ENCODE results near the gene ZNF394.
"Not testable (repeated sequence)": the region's sequence is repeated elsewhere in the genome, so short reads cannot be mapped to it uniquely, and the experiment has no call there.

ZNF394 gene

DNA sequence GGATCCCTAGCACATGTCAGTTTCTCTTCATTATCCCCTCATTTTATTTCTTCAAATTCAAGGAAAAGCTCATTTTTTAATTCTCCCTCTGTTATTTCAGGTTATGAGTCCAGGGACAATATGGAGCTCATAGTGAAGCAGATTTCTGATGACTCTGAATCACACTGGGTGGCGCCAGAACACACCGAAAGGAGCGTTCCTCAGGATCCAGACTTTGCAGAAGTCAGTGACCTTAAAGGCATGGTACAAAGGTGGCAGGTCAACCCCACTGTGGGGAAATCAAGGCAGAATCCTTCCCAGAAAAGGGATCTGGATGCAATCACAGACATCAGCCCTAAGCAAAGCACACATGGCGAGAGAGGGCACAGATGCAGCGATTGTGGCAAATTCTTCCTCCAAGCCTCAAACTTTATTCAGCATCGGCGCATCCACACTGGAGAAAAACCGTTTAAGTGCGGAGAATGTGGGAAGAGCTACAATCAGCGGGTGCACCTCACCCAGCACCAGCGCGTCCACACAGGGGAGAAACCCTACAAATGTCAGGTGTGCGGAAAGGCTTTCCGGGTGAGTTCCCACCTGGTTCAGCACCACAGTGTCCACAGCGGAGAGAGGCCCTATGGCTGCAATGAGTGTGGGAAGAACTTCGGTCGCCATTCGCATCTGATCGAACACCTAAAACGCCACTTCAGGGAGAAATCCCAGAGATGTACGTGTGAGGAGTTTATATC is 25.8 kb upstream of the ZNF394 start:
- WGBS, 2 experiments (ENCODE audit: insufficient coverage in 2 of 2): 96 to 97% methylated on average over 20 to 21 of the region's 21 CpGs
- H3K4me1 ChIP-seq (ENCODE audit: control insufficient read depth, insufficient read depth, low read length, poor library complexity, severe bottlenecking): no peaks in the 10 kb centered on the region
- no peak overlapping the region for H3K4me3 ChIP-seq (ENCODE audit: extremely low read depth, insufficient read depth, low read length, poor library complexity, severe bottlenecking)
- peaks cover 23% of the 10 kb centered on the region for H3K9me3 ChIP-seq (ENCODE audit: control insufficient read depth, low read length)
- no peak overlapping the region for H3K27ac ChIP-seq (ENCODE audit: low read depth, low read length, severe bottlenecking)
- H3K36me3 ChIP-seq (ENCODE audit: control insufficient read depth, insufficient read depth, low read length): peaks cover 69% of the 10 kb centered on the region

GRCh38 chr7:99521399-99521798 is 21.3 kb upstream of the ZNF394 start:
- Histone ChIP-seq H3K27ac (ENCODE audit: low read depth, low read length, severe bottlenecking) (no peak overlapping the region), H3K4me3 (ENCODE audit: extremely low read depth, insufficient read depth, low read length, poor library complexity, severe bottlenecking) (no peak overlapping the region), H3K9me3 (ENCODE audit: control insufficient read depth, low read length) (no peaks in the 10 kb centered on the region), H3K4me1 (ENCODE audit: control insufficient read depth, insufficient read depth, low read length, poor library complexity, severe bottlenecking) (no peaks in the 10 kb centered on the region), H3K36me3 (ENCODE audit: control insufficient read depth, insufficient read depth, low read length) (peaks cover 53% of the 10 kb centered on the region)
- WGBS, 2 experiments (ENCODE audit: insufficient coverage in 2 of 2): 96 to 100% methylated on average over 2 of the region's 3 CpGs

GRCh38 chr7:99514050-99514449 is 14.0 kb upstream of the ZNF394 start:
- WGBS, 2 experiments (ENCODE audit: insufficient coverage in 2 of 2): 100% methylated on average over 1 of the region's 1 CpG; no CpG with 5 or more reads in 1 of the 2 experiments
- Histone ChIP-seq H3K4me3 (ENCODE audit: extremely low read depth, insufficient read depth, low read length, poor library complexity, severe bottlenecking) (no peak overlapping the region), H3K9me3 (ENCODE audit: control insufficient read depth, low read length) (no peaks in the 10 kb centered on the region), H3K4me1 (ENCODE audit: control insufficient read depth, insufficient read depth, low read length, poor library complexity, severe bottlenecking) (no peaks in the 10 kb centered on the region), H3K36me3 (ENCODE audit: control insufficient read depth, insufficient read depth, low read length) (peaks cover 62% of the 10 kb centered on the region), H3K27ac (ENCODE audit: low read depth, low read length, severe bottlenecking) (no peak overlapping the region)

GRCh38 chr7:99505324-99505662 is 5.2 kb upstream of the ZNF394 start:
- Histone ChIP-seq H3K27ac (ENCODE audit: low read depth, low read length, severe bottlenecking) (peak overlapping the region; percentile 75), H3K9me3 (ENCODE audit: control insufficient read depth, low read length) (no peaks in the 10 kb centered on the region), H3K4me3 (ENCODE audit: extremely low read depth, insufficient read depth, low read length, poor library complexity, severe bottlenecking) (peak overlapping the region; percentile 87), H3K36me3 (ENCODE audit: control insufficient read depth, insufficient read depth, low read length) (peaks cover 9% of the 10 kb centered on the region), H3K4me1 (ENCODE audit: control insufficient read depth, insufficient read depth, low read length, poor library complexity, severe bottlenecking) (peaks cover 17% of the 10 kb centered on the region)
- WGBS, 2 experiments (ENCODE audit: insufficient coverage in 2 of 2): 0 to 3% methylated on average over 6 to 7 of the region's 11 CpGs

- Histone ChIP-seq H3K9me3 (ENCODE audit: control insufficient read depth, low read length) (no peaks in the 10 kb centered on the region), H3K4me1 (ENCODE audit: control insufficient read depth, insufficient read depth, low read length, poor library complexity, severe bottlenecking) (peaks cover 17% of the 10 kb centered on the region), H3K4me3 (ENCODE audit: extremely low read depth, insufficient read depth, low read length, poor library complexity, severe bottlenecking) (peak within 1 kb of the TSS; percentile 87), H3K27ac (ENCODE audit: low read depth, low read length, severe bottlenecking) (peak within 1 kb of the TSS; percentile 75), H3K36me3 (ENCODE audit: control insufficient read depth, insufficient read depth, low read length) (peaks cover 6% of the 10 kb centered on the region)
- 0 to 1% methylated on average over 20 to 47 of the region's 53 CpGs for WGBS, 2 experiments (ENCODE audit: insufficient coverage in 2 of 2)
Measured at GRCh38 chr7:99504603-99505323, 4.7 kb upstream of the ZNF394 start, which contains the start of gene ZKSCAN5. ZKSCAN5 (plus strand) TSS chr7:99504662; CDS start chr7:99506045, 1,383 bp downstream.

DNA sequence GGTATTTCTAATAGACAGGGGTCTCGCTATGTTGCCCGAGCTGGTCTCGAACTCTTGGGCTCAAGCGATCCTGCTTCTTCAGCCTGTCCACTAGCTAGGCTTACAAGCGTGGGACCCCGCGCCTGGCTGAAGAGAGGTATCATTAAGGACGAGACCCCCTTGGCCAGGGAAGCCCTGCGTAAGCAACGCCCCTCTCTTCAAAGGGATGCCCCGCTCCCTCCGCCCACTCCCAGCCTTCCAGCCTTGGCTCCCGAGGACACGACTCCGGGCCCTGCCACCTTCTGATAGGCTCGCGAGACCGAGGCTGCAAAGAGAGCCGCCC is 4.2 kb upstream of the ZNF394 start:
- H3K9me3 ChIP-seq (ENCODE audit: control insufficient read depth, low read length): no peaks in the 10 kb centered on the region
- peak overlapping the region; percentile 75 for H3K27ac ChIP-seq (ENCODE audit: low read depth, low read length, severe bottlenecking)
- peak overlapping the region; percentile 87 for H3K4me3 ChIP-seq (ENCODE audit: extremely low read depth, insufficient read depth, low read length, poor library complexity, severe bottlenecking)
- peaks cover 17% of the 10 kb centered on the region for H3K4me1 ChIP-seq (ENCODE audit: control insufficient read depth, insufficient read depth, low read length, poor library complexity, severe bottlenecking)
- 16% methylated on average over 16 to 19 of the region's 19 CpGs for WGBS, 2 experiments (ENCODE audit: insufficient coverage in 2 of 2)
- H3K36me3 ChIP-seq (ENCODE audit: control insufficient read depth, insufficient read depth, low read length): peaks cover 6% of the 10 kb centered on the region

GRCh38 chr7:99501236-99501635 is 1.2 kb upstream of the ZNF394 start:
- H3K4me1 ChIP-seq (ENCODE audit: control insufficient read depth, insufficient read depth, low read length, poor library complexity, severe bottlenecking); H3K27ac ChIP-seq (ENCODE audit: low read depth, low read length, severe bottlenecking); H3K9me3 ChIP-seq (ENCODE audit: control insufficient read depth, low read length): not testable (repeated sequence)
- H3K36me3 ChIP-seq (ENCODE audit: control insufficient read depth, insufficient read depth, low read length): peaks cover 17% of the 10 kb centered on the region
- peak overlapping the region; percentile 98 for H3K4me3 ChIP-seq (ENCODE audit: extremely low read depth, insufficient read depth, low read length, poor library complexity, severe bottlenecking)
- 95 to 97% methylated on average over 12 of the region's 12 CpGs for WGBS, 2 experiments (ENCODE audit: insufficient coverage in 2 of 2)

DNA sequence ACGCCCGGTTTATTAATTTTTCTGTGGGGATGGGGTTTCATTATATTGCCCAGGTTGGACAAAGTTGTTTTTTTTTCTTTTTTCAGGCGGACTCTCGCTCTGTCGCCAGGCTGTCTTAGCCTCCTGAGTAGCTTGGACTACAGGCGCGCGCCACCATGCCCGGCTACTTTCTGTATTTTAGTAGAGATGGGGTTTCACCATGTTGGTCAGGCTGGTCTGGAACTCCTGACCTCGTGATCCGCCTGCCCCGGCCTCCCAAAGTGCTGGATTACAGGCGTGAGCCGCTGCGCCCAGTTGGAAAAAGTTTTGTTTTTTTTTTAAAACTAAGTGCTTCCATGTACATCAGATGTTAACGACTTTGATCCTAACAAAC is 542 bp upstream of the ZNF394 start:
- Histone ChIP-seq H3K9me3 (ENCODE audit: control insufficient read depth, low read length) (no peaks in the 10 kb centered on the region), H3K36me3 (ENCODE audit: control insufficient read depth, insufficient read depth, low read length) (peaks cover 23% of the 10 kb centered on the region), H3K4me3 (ENCODE audit: extremely low read depth, insufficient read depth, low read length, poor library complexity, severe bottlenecking) (peak overlapping the region; percentile 98), H3K4me1 (ENCODE audit: control insufficient read depth, insufficient read depth, low read length, poor library complexity, severe bottlenecking) (peaks cover 4% of the 10 kb centered on the region), H3K27ac (ENCODE audit: low read depth, low read length, severe bottlenecking) (no peak overlapping the region)
- 61 to 65% methylated on average over 9 to 12 of the region's 16 CpGs for WGBS, 2 experiments (ENCODE audit: insufficient coverage in 2 of 2)

DNA sequence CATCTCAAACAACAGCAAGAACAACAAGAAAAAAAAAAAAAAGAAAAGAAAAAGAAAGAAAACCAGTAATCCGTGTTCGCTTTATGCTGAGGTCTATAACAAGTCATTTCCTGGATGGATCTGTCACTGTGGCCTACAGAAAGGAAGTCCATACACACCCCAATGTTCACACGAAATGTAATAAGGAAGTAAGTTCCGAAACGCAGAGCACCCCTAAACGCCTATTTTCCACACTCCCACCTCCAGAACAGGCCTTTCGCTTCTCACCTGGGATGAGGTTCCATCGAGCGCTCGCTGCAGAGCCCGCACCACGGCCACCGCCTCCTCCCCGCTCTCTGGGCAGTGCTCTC is 735 bp downstream of the ZNF394 start:
- Histone ChIP-seq H3K4me1 (ENCODE audit: control insufficient read depth, insufficient read depth, low read length, poor library complexity, severe bottlenecking) (peaks cover 4% of the 10 kb centered on the region), H3K27ac (ENCODE audit: low read depth, low read length, severe bottlenecking) (peak overlapping the region; percentile 91), H3K36me3 (ENCODE audit: control insufficient read depth, insufficient read depth, low read length) (peaks cover 36% of the 10 kb centered on the region), H3K4me3 (ENCODE audit: extremely low read depth, insufficient read depth, low read length, poor library complexity, severe bottlenecking) (peak overlapping the region; percentile 98), H3K9me3 (ENCODE audit: control insufficient read depth, low read length) (peaks cover 2% of the 10 kb centered on the region)
- WGBS, 2 experiments (ENCODE audit: insufficient coverage in 2 of 2): 1 to 2% methylated on average over 9 to 11 of the region's 14 CpGs

DNA sequence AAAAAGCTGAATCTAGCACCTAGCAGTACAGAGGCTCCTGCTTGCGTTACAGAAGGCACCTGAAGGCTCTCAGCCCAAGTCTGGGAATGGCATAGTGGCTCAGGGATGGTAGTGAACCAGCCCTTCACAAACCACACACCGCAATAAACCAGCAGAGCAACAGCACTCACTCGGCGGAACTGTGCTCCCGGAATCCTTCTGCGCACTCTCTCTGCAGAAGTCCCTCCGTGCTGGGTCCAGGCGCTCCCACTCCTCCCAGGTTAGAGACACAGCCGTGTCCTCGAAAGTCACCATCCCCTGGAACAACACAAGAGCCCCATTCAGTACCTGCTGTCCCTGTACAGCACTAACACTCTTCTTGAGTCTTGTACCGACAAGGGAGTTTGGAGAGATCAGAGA is 1.5 kb downstream of the ZNF394 start:
- H3K9me3 ChIP-seq (ENCODE audit: control insufficient read depth, low read length): peaks cover 10% of the 10 kb centered on the region
- WGBS, 2 experiments (ENCODE audit: insufficient coverage in 2 of 2): 70 to 80% methylated on average over 7 to 9 of the region's 11 CpGs

More for the DNA sequence above, 1.5 kb downstream of the ZNF394 start:
- Histone ChIP-seq H3K27ac (ENCODE audit: low read depth, low read length, severe bottlenecking) (no peak overlapping the region), H3K4me3 (ENCODE audit: extremely low read depth, insufficient read depth, low read length, poor library complexity, severe bottlenecking) (peak overlapping the region; percentile 98), H3K36me3 (ENCODE audit: control insufficient read depth, insufficient read depth, low read length) (peaks cover 44% of the 10 kb centered on the region), H3K4me1 (ENCODE audit: control insufficient read depth, insufficient read depth, low read length, poor library complexity, severe bottlenecking) (peaks cover 4% of the 10 kb centered on the region)
